Stimulated activated naive CD4-positive, alpha-beta T cell (primary cell): ENCODE data around the gene SSC5D.

ENCODE experiments used
- DNase-seq, 6 experiments: peaks; one replicate each; lab custom pipeline; 2025; lab: John Stamatoyannopoulos, UW

SSC5D gene

GRCh38 chr19:55454787-55455243 lies 33.4 kb upstream of the SSC5D start:
- DNase-seq: peak in 5 of 6 experiments; percentile 16 to 47 (median 21)

- DNase-seq: no peak
These were observed 32.5 kb upstream of the SSC5D start for GRCh38 chr19:55455576-55456235.

GRCh38 chr19:55456347-55456746 lies 31.9 kb upstream of the SSC5D start:
- no peak for DNase-seq

GRCh38 chr19:55457683-55458457 lies 30.4 kb upstream of the SSC5D start:
- no peak for DNase-seq

- DNase-seq: no peak
These were observed 28.7 kb upstream of the SSC5D start for GRCh38 chr19:55459551-55459949.

DNA sequence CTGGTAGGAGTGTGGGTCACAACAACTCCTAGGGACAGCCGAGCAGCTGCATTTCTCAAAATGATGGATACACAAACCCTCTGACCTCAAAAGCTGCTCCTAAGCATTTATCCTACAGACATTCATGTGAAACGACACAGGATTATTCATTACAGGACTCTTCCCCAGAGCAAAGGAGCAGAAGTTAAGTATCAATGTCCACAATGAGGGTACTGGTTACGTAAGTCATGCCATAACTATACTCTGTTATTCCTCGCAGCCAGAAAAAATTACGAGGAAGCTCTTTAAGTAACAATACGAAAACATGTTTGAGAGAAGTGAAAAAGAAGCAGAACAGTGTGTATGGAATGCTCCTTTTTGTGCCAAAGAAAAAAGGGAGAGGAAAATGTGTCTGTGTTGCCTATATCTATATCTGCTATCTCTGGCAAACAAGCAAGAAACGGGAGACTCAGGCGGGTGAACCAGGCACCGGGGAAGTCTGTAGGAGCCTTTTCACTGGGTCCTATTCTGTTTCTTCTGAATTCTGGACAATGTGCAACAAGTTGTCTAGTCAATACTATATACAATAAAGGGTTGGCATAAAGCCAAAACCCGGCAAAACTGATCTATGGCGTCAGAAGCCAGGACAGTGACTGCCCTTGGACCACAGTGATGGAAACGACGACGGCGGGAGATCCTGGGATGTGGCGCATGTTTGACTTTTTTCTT lies 28.1 kb upstream of the SSC5D start:
- DNase-seq: no peak

GRCh38 chr19:55460670-55461258 lies 27.5 kb upstream of the SSC5D start:
- DNase-seq: peak in 1 of 6 experiments; percentile 39

DNA sequence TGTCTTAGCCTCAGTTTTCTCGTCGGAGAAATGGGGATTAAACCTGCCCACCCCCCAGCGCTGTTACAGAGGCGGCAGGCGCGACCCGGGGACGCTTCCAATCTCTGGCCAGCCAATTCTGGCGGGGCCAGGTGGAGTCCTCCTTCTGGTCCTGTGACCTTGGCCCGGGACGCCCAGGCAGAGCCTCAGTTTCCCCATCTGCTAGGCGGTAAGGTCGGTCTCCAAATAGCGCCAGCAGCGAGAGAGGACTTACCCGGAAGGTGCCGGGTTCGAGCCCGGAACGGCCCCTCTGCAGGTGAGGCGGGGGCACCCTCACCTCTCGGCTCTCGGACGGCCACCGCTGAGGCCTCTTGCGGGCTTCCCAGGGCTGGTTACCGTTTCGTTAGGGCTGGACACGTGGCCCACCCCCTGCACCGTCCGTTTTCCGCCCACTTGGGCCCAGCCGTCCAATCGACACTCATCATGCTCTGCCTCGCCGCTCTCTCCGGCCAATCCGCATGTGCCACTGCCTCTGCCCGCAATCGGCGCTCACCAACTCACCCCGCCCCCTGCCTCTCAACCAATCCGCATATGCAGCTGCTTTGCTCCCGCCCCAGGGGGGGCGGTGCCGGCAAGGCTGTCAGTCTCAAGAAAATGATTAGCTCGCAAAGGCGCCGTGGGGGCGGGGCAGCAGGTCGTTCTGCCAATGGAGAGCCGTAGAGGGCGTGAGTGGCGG lies 26.8 kb upstream of the SSC5D start, which contains the start of gene ISOC2:
ISOC2 (minus strand) TSS at position 384 of the 715 bp plus-strand sequence. CDS start 5,156 bp downstream, outside the sequence.
- DNase-seq: peak; percentile 98 to 100 (median 100)

DNA sequence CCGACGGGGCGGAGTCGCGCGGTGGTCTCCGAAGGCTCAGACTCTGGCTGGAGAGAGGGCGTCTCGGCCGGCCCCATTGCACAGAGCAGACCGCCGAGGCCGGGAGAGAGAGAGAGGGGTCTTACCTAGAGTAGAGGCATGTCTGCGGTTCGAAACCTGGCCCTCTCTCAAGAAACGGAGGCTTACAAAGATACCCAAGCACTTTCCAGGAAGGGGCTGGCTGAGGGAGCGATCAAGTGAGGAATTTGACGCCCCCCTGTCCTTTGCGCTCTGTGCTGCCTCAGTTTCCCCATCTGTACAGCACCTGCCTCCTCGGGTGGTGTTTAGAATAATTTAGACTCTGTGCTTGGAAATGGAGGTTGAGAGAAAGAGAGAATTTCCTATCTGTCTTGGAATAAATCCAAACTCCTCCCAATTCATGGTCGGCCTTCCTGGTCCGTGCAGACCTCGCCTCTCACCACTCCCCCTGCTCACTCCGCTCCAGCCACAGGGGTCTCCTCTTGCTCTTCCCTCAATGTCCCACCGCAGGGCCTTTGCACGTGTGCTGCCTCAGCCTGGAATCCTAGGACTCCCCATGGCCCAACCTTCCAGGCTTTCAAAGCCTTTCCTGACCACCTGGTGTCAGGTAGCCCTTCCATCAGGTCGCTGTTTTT lies 26.1 kb upstream of the SSC5D start:
- peak in 1 of 6 experiments; percentile 15 for DNase-seq

DNA sequence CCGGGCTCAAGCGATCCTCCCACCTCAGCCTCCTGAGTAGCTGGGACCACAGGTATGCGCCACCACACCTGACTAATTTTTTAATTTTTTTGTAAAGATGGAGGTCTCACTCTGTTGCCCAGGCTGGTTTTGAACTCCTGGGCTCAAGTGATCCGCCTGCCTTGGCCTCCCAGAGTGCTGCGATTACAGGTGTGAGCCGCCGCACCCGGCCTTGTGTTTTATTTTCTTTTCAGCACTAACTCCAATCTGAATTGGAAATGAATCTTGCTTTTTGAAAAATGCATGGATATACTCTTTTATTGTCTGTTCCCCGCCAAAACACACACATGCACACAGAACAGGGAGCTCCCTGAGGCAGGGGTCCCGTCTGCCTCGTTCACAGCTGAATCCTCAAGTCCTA lies 25.5 kb upstream of the SSC5D start:
- no peak for DNase-seq

- DNase-seq: no peak
These were observed 24.6 kb upstream of the SSC5D start for GRCh38 chr19:55463583-55464031.

DNA sequence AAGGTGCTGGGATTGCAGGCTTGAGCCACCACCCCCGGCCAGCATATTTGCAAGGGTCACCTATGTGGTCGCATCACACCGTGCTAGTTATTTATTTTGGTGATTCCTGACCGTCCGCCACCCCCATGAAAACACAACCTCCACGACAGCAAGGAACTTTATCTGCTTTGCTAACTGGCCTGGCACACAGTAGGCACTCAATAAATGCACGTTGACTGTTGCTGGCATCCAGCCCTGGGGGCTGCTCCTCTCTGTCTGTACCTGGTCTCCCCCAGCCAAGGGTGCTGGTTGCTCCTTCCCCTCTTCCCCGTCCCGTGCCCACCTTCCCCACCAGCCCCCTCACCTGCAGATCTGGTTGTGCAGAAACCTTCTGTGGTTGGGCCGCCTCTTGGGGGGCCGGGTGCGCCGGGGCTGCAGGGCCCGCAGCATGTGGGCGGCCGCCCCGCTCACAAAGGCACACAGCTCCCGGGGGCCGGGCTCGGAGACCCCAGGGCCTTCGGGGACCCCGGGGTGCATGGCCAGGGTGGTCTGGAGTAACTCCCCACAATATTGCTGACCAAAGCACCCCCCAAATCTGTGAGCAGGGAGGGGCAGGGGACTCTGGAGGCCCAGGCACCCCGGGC lies 24.1 kb upstream of the SSC5D start:
- DNase-seq: no peak

GRCh38 chr19:55464662-55465054 lies 23.6 kb upstream of the SSC5D start, which contains the start of gene C19orf85:
TSS of gene C19orf85 (minus strand) at chr19:55464751. CDS start at chr19:55464554, 197 bp downstream.
- DNase-seq: no peak

DNA sequence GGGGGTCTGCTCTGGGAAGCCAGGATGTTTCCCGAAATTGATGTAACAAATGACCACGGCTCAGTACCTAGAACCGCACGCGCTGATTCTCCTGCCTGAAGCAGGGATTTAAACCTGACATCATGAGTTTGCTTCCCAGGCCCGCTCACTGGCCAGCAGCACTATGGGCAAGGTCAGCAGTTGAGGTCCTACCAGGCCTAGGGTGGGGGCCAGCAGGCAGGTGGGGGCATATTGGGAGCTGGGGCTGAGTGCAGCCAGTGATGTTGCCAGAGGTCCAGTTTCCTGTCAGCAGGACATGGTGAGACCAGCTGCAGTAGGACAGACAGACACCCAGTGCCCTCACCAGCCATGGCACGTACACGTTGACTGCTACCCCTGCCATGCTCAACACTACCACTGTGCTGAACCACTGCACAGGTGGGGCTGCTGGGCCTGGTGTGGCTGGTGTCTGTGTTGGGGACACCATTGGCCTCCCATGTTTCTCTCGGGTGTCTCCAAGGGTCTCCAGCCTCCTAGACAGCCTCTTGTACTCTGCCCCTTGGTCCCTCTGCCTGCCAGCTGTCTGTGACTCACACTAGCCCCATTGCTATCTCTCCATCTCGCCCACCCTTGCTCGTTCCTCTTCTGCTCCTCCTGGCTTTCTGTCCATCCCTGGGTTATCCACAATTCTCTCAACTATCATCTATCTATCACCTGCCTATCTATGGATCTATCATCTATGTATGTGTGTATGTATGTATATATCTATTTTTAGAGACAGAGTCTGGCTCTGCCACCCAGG lies 22.6 kb upstream of the SSC5D start:
- DNase-seq: no peak

- DNase-seq: no peak
These were observed 22.0 kb upstream of the SSC5D start for GRCh38 chr19:55466241-55466614.

- peak in 5 of 6 experiments; percentile 40 to 70 (median 56) for DNase-seq
These were observed 20.8 kb upstream of the SSC5D start for GRCh38 chr19:55467236-55468053.

DNA sequence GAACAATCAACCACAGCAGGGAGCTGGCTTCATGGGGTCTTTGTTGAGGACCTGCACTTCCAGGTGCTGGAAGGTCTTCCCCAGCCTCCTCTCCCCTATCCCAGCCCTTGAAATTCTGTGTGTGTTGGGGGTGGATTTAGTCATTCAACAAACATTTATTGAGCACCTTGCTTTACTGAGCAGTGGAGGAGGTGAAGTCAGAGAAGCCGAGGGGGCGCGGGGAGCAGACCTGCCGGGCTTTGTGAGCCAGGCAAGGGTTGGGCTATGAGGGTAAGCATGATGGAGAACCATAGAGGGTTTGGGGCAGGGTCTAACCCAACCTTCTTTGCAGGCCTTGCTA lies 20.2 kb upstream of the SSC5D start:
- no peak for DNase-seq

- no peak for DNase-seq
These were observed 17.0 kb upstream of the SSC5D start for GRCh38 chr19:55471266-55471665.

DNA sequence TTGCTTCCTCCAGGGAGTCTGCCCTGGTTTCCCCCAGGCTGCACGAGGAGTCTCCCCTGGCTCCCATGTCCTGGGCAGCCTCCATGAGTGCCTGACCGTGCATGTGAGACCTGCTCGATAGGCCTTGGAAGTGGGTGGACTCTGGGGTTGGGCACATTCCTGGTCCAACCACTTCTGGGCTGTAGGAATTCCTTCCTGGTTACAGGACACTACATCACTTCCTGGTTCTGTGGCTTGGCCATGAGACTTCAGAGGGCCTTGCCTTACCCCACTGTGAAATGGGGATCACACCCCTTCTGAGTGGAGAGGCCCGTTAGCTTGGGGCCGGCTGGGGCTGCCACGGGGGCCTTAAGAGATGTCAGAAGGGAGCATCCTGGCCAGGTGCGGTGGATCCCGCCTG lies 15.8 kb upstream of the SSC5D start:
- DNase-seq: no peak
